Stimulated activated CD4-positive, alpha-beta T cell treated with anti-CD3 and anti-CD28 coated beads, Interleukin-15, amount 100 ng/mL, for 1 hour (primary cell): Measurements from ENCODE around the gene AOPEP.

Source experiments
- DNase-seq, 2 donors: peaks; one replicate each; pipeline ENCODE4 v3.0.0-alpha.2; 2020; ENCODE audit warnings: low read depth in 1 of 2, low spot score in 1 of 2

The AOPEP gene

GRCh38 chr9:94760660-94761059 lies 34.2 kb downstream of the AOPEP start:
- no peak for DNase-seq

- DNase-seq, result no peak
Measured at GRCh38 chr9:94761481-94761880, 35.0 kb downstream of the AOPEP start.

- no peak for DNase-seq
Measured at GRCh38 chr9:94767331-94768072, 41.0 kb downstream of the AOPEP start.

- DNase-seq, result no peak
Measured at GRCh38 chr9:94768766-94769165, 42.3 kb downstream of the AOPEP start.

GRCh38 chr9:94770334-94770733 lies 43.8 kb downstream of the AOPEP start:
- no peak for DNase-seq

GRCh38 chr9:94771096-94771495 lies 44.6 kb downstream of the AOPEP start:
- no peak for DNase-seq

- DNase-seq, result no peak
Measured at GRCh38 chr9:94772144-94772543, 45.6 kb downstream of the AOPEP start.

GRCh38 chr9:94772639-94773303 lies 46.3 kb downstream of the AOPEP start:
- DNase-seq, result no peak

- DNase-seq, result no peak
Measured at GRCh38 chr9:94773655-94774054, 47.2 kb downstream of the AOPEP start.

- no peak for DNase-seq
Measured at GRCh38 chr9:94778013-94778412, 51.5 kb downstream of the AOPEP start.

- DNase-seq, result no peak
Measured at GRCh38 chr9:94779031-94779430, 52.5 kb downstream of the AOPEP start.

GRCh38 chr9:94779693-94780290 lies 53.3 kb downstream of the AOPEP start:
- no peak for DNase-seq

- DNase-seq, result no peak
Measured at GRCh38 chr9:94780516-94780950, 54.0 kb downstream of the AOPEP start.

- no peak for DNase-seq
Measured at GRCh38 chr9:94782355-94783101, 56.0 kb downstream of the AOPEP start.

- DNase-seq, result peak in 1 of 2 donors; percentile 5
Measured at GRCh38 chr9:94783102-94783682, 56.7 kb downstream of the AOPEP start.

GRCh38 chr9:94783928-94784327 lies 57.4 kb downstream of the AOPEP start:
- DNase-seq, result no peak

- no peak for DNase-seq
Measured at GRCh38 chr9:94785215-94786169, 59.0 kb downstream of the AOPEP start.

GRCh38 chr9:94786586-94786985 lies 60.1 kb downstream of the AOPEP start:
- no peak for DNase-seq

- DNase-seq, result no peak
Measured at GRCh38 chr9:94787266-94787665, 60.8 kb downstream of the AOPEP start.

GRCh38 chr9:94788570-94789105 lies 62.1 kb downstream of the AOPEP start:
- no peak for DNase-seq
